ENCODE measurements around the gene PALM.
"Not testable (repeated sequence)": the region's sequence is repeated elsewhere in the genome, so short reads cannot be mapped to it uniquely, and the experiment has no call there.

PALM gene

GRCh38 chr19:739998-740715 lies 31.4 kb downstream of the PALM start:
- no peak for DNase-seq (ENCODE audit: low read depth)
- no peak overlapping the region for H3K4me3 ChIP-seq (ENCODE audit: low read length)
- TF ChIP-seq, protein P1, sequence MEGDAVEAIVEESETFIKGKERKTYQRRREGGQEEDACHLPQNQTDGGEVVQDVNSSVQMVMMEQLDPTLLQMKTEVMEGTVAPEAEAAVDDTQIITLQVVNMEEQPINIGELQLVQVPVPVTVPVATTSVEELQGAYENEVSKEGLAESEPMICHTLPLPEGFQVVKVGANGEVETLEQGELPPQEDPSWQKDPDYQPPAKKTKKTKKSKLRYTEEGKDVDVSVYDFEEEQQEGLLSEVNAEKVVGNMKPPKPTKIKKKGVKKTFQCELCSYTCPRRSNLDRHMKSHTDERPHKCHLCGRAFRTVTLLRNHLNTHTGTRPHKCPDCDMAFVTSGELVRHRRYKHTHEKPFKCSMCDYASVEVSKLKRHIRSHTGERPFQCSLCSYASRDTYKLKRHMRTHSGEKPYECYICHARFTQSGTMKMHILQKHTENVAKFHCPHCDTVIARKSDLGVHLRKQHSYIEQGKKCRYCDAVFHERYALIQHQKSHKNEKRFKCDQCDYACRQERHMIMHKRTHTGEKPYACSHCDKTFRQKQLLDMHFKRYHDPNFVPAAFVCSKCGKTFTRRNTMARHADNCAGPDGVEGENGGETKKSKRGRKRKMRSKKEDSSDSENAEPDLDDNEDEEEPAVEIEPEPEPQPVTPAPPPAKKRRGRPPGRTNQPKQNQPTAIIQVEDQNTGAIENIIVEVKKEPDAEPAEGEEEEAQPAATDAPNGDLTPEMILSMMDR (conservative IDR thresholded peaks at IDR 0.05; ENCODE audit: low read depth, low read length), result no peak

DNA sequence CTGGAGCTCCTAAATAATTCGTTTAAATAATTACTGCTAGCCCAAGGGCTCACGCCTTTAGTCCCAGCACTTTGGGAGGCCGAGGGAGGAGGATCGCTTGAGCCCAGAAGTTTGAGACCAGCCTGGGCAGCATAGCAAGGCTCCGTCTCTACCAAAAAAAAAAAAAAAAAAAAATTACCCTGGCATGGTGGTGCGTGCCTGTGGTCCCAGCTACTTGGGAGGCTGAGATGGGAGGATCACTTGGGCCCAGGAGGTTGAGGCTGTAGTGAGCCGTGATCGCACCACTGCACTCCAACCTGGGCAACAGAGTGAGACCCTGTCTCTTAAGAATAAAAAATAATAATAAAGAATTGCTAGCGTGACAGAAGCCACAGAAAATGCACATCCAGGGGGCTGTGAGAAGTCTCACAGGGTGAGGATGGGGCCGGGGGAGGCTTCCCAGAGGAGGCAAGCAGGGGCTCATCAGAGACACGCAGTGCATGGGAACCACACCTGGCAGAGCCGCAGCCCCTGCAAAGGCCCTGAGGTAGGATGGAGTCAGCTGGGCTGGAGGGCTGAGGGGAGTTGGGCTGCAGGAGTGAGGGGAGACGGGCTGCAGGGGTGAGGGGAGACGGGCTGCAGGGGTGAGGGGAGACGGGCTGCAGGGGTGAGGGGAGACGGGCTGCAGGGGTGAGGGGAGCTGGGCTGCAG lies 32.2 kb downstream of the PALM start:
- H3K4me3 ChIP-seq (ENCODE audit: low read length); DNase-seq (ENCODE audit: low read depth): not testable (repeated sequence)

GRCh38 chr19:741506-742131 lies 32.9 kb downstream of the PALM start:
- TF ChIP-seq, protein P1 (conservative IDR thresholded peaks at IDR 0.05; ENCODE audit: low read depth, low read length), result peak; percentile 36
- H3K4me3 ChIP-seq (ENCODE audit: low read length), result no peak overlapping the region
- DNase-seq (ENCODE audit: low read depth), result no peak

- TF ChIP-seq, protein P1 (conservative IDR thresholded peaks at IDR 0.05; ENCODE audit: low read depth, low read length), result no peak
- no peak overlapping the region for H3K4me3 ChIP-seq (ENCODE audit: low read length)
- DNase-seq (ENCODE audit: low read depth), result no peak
These were observed 33.9 kb downstream of the PALM start for GRCh38 chr19:742540-743075.

DNA sequence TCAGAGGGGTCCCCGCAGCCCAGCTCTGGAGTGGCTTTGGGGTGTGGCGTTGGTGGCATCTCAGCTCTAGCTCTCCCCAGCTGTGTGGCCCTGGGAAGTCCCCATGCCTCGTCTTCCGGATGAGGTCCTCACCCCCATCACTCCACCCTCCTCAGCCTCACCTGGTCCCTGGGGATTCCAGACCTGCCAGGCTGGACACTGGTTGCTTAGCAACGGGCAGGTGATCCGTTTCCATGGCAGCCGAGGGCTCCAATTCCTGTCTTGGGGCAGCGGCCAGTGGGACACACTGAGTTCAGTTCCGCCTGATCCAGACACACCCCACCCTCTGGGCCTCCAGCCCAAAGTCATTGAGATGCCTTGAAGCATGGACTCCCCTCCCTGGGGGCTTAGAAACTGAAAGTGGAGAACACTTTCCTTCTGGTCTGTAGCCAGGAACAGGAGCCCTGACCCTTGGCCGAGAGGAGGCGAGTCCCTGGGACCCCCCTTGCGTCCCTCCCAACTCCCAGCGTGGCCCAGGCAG lies 34.5 kb downstream of the PALM start:
- DNase-seq (ENCODE audit: low read depth), result no peak
- TF ChIP-seq, protein P1 (conservative IDR thresholded peaks at IDR 0.05; ENCODE audit: low read depth, low read length), result no peak
- no peak overlapping the region for H3K4me3 ChIP-seq (ENCODE audit: low read length)

DNA sequence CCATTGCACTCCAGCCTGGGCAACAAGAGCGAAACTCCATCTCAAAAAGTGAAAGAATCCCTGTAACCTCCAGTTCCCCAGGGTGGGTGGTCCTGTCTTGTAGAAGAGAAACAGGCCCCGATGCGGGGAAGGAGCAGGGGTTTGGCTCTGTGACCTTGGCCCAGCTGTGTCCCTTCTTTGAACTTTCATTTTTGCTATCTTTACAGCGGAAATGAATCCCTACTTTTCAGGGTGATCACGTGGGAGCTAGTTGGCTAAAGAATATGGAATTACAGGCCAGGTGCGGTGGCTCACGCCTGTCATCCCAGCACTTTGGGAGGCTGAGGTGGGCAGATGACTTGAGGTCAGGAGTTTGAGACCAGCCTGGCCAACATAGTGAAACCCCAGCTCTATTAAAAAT lies 36.4 kb downstream of the PALM start:
- not testable (repeated sequence) for DNase-seq (ENCODE audit: low read depth)

DNA sequence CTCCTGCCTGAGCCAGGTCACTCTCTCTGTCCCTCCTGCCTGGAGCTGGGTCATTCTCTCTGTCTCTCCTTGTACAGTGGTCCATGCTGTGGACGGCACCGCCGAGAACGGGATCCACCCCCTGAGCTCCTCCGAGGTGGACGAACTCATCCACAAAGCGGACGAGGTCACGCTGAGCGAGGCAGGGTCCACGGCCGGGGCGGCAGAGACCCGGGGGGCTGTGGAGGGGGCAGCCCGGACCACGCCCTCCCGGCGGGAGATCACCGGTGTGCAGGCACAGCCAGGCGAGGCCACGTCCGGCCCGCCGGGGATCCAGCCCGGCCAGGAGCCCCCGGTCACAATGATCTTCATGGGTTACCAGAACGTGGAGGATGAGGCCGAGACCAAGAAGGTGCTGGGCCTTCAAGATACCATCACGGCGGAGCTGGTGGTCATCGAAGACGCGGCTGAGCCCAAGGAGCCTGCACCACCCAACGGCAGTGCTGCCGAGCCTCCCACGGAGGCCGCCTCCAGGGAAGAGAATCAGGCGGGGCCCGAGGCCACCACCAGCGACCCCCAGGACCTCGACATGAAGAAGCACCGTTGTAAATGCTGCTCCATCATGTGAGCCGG lies 37.6 kb downstream of the PALM start:
- TF ChIP-seq, protein P1 (conservative IDR thresholded peaks at IDR 0.05; ENCODE audit: low read depth, low read length), result no peak
- no peak for DNase-seq (ENCODE audit: low read depth)
- H3K4me3 ChIP-seq (ENCODE audit: low read length), result no peak overlapping the region

More for the DNA sequence above, 36.4 kb downstream of the PALM start:
- H3K4me3 ChIP-seq (ENCODE audit: low read length), result not testable (repeated sequence)

All from retinal pigment epithelial cell (primary cell).